Measurements from ENCODE around the gene HIVEP1. TPM values are rescaled to one million over a fixed set of nuclear protein-coding genes. Genes with fewer than 3 reads are reported as not detected.
A peak's percentile ranks its signal among the peaks of the same experiment; 100 is the strongest.

HIVEP1 gene
- total RNA-seq, 1 donor = 20.3 TPM

DNA sequence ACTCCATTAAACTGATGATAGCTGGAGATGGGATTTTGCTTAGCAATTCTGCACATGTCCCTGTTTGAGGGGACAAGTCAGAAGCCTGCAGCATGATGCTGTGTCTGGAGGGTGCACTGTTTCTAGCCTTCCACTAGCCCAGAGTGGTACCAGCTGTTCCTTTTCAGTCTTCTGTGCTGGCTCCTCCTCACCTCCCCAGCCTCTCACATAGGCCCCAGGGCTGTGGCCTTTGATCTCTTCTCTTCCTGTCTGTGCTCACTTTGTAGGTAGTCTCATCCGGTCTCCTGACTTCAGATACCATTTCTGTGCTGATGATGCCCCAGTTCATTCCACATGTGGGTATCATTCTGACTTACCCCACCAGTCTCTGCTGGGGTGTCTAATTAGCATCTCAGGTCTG lies 126.3 kb downstream of the HIVEP1 start:
- no peak for DNase-seq (ENCODE audit: low read depth)
- no peak overlapping the region for H3K4me3 ChIP-seq (ENCODE audit: low read depth, low read length)
- TF ChIP-seq, protein P1, sequence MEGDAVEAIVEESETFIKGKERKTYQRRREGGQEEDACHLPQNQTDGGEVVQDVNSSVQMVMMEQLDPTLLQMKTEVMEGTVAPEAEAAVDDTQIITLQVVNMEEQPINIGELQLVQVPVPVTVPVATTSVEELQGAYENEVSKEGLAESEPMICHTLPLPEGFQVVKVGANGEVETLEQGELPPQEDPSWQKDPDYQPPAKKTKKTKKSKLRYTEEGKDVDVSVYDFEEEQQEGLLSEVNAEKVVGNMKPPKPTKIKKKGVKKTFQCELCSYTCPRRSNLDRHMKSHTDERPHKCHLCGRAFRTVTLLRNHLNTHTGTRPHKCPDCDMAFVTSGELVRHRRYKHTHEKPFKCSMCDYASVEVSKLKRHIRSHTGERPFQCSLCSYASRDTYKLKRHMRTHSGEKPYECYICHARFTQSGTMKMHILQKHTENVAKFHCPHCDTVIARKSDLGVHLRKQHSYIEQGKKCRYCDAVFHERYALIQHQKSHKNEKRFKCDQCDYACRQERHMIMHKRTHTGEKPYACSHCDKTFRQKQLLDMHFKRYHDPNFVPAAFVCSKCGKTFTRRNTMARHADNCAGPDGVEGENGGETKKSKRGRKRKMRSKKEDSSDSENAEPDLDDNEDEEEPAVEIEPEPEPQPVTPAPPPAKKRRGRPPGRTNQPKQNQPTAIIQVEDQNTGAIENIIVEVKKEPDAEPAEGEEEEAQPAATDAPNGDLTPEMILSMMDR (IDR thresholded peaks at IDR 0.05; ENCODE audit: insufficient read depth, low read depth, low read length) = no peak

DNA sequence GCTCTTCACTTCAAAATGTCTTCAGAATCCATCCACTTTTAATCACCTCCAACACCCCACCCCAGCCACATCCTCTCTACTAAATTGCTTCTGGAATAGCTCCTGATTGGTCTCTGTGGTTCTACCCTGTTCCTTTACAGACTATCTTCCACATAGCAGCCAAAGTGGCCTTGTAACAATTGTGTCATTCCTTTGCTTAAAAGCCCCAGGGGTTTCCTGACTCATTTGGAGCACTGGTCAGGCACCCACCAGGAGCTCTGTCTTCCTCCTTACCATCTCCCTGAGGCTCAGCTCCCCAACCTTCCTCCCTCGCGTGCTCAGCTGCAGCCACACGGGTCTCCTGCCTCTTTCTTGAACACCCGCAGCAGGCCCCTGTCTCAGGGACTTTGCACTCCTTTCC lies 126.8 kb downstream of the HIVEP1 start:
- DNase-seq (ENCODE audit: low read depth) = no peak

DNA sequence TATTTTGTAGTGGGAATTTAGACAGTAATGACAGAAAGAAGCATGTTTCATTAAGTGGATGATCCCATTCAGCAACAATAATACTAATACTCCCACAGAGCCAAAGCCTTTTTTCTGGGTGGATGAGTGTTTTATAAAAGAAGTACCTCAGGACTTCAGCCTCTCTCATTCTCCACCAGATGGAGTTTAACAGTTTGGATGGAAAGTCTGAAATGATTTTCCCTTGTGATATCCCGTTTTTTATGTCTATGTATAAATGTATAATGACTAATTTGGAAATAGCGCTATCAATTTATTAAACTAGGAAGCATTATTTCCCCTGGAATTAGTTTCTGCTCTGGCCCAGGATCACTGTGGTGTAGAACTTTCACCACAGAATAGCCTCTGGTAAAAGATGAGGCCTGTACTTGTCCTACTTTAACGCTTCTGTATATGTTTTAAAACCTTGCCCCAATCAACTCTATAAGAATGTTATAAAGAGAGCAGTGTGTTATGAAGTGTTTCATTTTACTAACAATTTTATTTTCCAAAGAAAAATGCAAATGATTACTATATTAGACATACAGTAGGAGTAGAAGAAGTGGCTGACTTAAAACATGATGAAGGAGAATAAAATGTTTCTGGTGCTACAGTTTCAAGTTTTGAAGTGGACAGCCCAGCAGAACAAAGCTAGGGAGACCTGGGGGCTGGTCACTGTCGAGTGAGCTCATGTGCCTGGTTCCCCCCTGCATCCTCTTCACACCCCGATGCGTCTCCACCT lies 135.6 kb downstream of the HIVEP1 start:
- TF ChIP-seq, protein P1 (IDR thresholded peaks at IDR 0.05; ENCODE audit: insufficient read depth, low read depth, low read length) = peak; percentile 34
- no peak for DNase-seq (ENCODE audit: low read depth)
- H3K4me3 ChIP-seq (ENCODE audit: low read depth, low read length) = no peak overlapping the region

More for the DNA sequence above, 126.8 kb downstream of the HIVEP1 start:
- TF ChIP-seq, protein P1 (IDR thresholded peaks at IDR 0.05; ENCODE audit: insufficient read depth, low read depth, low read length) = no peak
- no peak overlapping the region for H3K4me3 ChIP-seq (ENCODE audit: low read depth, low read length)

- no peak overlapping the region for H3K4me3 ChIP-seq (ENCODE audit: low read depth, low read length)
- TF ChIP-seq, protein P1 (IDR thresholded peaks at IDR 0.05; ENCODE audit: insufficient read depth, low read depth, low read length) = no peak
- DNase-seq (ENCODE audit: low read depth) = peak; percentile 63
Observed at GRCh38 chr6:12148317-12148801, 136.2 kb downstream of the HIVEP1 start.

GRCh38 chr6:12148841-12149240 lies 136.7 kb downstream of the HIVEP1 start:
- TF ChIP-seq, protein P1 (IDR thresholded peaks at IDR 0.05; ENCODE audit: insufficient read depth, low read depth, low read length) = no peak
- peak; percentile 14 for DNase-seq (ENCODE audit: low read depth)
- no peak overlapping the region for H3K4me3 ChIP-seq (ENCODE audit: low read depth, low read length)

- DNase-seq (ENCODE audit: low read depth) = peak; percentile 29
- no peak overlapping the region for H3K4me3 ChIP-seq (ENCODE audit: low read depth, low read length)
- TF ChIP-seq, protein P1 (IDR thresholded peaks at IDR 0.05; ENCODE audit: insufficient read depth, low read depth, low read length) = no peak
Observed at GRCh38 chr6:12149944-12150510, 137.9 kb downstream of the HIVEP1 start.
